ENCODE measurements around the gene SPATA2L.
A peak's percentile ranks its signal among the peaks of the same experiment; 100 is the strongest.

SPATA2L gene

GRCh38 chr16:89727406-89728120 lies 26.1 kb upstream of the SPATA2L start:
- DNase-seq, result no peak

GRCh38 chr16:89723279-89724250 lies 22.1 kb upstream of the SPATA2L start:
- peak; percentile 76 for DNase-seq

GRCh38 chr16:89722392-89723278 lies 21.1 kb upstream of the SPATA2L start:
- DNase-seq, result peak; percentile 66

DNA sequence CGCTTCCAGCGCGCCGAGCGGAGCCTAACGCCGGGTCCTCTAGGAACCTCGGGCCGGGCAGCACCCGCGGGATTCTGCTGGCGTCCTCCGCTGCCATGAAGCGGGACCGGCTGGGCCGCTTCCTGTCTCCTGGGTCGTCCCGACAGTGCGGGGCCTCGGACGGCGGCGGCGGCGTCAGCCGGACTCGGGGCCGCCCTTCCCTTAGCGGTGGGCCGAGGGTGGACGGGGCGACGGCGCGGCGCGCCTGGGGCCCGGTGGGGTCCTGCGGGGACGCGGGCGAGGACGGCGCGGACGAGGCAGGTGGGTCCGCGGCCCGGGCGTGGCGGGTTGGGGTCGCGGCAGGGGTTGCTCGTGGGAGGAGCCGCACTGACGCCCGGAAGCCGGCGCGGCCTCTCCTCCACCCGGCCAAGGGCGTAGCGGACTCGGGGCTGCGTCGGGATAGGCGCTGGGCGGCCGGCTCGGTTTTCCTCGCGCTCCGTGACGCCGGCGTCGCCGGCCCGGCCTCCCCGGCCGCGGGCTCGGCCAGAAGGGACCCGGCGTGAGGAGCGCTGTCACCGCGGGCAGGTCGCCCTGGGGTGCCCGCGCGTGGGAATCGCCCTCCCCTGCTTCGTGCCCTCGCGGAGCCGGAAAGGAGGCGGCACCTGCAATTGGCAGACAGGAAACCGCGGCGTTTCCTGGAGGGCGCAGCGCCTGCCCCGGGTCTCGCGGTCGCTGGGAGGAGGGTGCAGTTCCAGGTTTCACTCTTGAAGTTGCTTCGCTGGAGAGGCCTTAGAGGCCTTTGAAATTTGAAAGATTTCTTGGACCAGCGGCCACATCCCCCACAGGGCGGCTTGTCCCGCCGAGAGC lies 20.3 kb upstream of the SPATA2L start:
- peak; percentile 85 for DNase-seq

GRCh38 chr16:89720813-89721545 lies 19.5 kb upstream of the SPATA2L start, which contains the start of the genes VPS9D1 and ZNF276:
Gene VPS9D1, minus strand, starts transcription at chr16:89720898. Its CDS starts 37 bp downstream, at chr16:89720861.
Gene ZNF276, plus strand, starts transcription at chr16:89721537. Its CDS starts 104 bp downstream, at chr16:89721641.
- DNase-seq, result peak; percentile 85

DNA sequence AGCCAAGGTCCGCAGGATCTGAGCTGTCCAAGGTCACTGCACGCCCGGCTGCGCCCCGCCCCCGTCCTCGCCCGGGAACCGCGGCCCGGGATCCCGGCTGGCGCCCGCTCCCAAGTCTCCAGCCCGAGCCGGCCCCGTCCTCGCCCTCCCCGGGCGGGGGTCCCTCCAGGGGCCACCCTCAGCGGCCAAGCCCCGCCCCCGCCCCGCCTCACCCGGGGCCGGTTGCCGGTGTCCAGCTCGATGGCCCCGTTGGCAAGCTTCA lies 19.0 kb upstream of the SPATA2L start:
- DNase-seq, result no peak

GRCh38 chr16:89717688-89718505 lies 16.4 kb upstream of the SPATA2L start:
- no peak for DNase-seq

DNA sequence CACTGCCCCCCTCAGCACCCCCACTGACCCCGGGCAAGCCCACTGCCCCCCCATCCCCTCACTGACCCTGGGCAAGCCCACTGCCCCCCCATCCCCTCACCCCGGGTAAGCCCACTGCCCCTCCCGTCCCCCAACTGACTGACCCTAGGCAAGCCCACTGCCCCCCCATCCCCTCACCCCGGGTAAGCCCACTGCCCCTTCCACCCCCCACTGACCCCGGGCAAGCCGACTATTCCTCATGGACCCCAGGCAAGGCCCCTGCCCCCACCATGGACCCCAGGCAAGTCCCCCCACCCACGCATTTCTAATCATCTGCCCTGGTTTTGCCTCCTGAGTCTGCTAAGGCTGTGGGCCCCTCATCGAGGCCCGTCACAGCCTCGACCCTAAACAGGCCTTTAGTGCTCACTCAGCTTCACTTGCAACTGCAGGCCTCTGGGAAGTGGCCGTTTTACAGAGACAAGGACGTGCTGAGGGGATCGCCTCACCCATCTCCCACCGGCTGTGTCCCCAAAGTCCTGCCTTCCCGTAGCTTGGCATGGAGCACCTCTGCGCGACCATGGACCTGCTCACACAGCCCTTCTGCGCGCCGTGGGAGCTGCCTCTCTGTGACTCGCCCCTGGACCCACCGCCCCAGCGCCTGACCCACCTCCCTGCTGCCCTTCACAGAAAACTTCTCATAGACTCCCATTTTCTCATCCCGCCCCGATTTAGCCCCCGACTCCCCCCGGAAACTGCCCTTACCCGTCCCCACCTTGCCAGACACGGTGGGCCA lies 15.6 kb upstream of the SPATA2L start:
- no peak for DNase-seq

GRCh38 chr16:89716493-89716892 lies 15.0 kb upstream of the SPATA2L start:
- no peak for DNase-seq

DNA sequence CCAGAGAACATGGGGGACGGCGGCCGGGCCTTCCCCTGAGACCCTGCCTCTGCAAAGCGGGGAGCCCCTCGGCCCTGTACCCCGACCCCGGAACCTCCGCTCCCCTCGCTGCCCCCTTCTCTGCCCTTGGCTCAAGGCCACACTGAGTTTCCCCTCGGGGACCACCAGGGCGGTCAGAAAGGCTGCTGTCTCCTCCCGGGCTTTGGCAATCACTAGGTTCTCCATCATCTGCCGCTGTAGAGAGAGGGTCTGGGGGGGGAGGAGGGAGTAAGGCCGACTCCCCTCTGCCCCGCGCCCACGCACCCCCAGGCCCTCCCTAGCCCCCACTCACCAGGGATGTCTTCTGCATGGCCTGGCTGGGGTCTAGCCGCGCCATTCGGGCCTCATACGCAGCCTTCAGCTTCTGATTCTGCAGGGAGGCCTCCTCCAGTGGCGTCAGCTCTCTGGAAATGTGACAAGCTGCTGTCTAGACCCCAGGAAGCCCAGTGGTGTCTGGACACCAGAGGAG lies 10.8 kb upstream of the SPATA2L start:
- no peak for DNase-seq

DNA sequence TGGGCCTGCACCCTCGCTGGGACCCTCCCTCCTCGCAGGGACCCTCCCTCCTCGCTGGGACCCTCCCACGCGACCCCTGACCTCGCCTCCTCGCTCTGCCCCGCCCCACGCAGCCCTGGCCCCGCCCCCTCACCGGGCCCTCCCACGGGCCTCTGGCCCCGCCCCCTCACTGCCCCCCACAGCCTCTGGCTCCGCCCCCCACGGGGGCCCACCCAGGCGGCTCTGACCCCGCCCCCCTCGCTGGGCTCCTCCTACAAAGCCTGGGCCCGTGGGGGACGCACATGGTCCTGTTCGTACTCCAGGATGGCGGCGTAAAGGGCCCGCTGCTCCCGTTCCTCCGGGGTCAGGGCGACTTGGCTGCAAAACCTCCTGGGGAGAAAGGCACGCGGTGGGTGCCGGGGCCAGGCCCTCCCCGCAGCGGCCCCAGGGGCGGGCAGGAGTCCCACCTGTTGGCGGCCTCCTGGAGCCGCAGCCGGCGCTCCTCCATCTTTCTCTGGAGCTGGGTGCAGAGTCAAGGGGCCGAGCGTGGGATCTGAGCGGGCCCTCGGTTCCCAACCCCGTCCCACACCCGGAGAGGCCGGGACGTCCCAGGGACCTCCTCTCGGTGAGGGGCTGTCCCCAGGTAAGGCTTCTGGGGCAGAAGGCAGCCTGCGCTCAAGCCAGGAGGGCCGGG lies 10.2 kb upstream of the SPATA2L start:
- peak; percentile 77 for DNase-seq

DNA sequence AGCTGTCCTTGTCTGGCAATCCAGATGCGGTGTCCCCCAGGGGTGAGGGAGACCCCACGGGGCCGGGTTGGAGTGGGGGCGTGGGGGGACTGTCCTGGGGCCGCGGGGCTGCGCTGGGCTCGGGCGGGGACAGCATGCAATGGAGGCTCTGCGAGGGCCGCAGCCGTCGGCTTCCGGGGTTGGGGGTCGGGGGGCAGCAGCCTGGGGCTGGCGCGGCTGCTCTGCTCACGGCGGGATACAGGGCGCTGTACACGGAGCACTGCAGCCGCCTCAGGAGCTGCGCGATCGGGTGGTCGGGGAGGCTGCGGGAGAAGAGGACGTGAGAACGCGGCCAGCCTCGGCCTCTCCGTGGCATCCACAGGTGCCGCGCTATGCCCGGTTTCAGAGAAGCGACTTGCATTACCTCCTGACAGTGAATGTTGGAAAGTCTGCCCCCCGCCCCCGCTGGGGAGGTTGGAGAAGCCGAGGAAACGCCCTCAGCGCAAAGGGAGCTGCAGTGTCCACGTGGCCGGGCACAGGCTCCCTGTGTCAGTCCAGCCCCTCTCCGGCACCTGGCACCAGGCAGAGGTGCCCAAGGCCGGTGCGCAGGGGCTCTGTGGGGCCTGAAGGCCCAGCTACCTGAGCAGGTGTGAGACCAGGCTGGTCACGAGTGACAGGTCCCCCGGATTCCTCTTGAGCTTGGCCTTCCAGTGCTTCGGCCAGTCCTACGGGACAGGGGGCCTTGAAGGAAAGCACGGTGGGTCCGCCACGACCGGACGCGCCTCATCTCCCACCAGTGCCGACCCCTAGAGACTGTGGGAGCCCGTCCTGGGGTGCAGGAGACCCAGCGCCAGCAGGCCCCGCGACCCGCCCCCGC lies 9.4 kb upstream of the SPATA2L start:
- no peak for DNase-seq

DNA sequence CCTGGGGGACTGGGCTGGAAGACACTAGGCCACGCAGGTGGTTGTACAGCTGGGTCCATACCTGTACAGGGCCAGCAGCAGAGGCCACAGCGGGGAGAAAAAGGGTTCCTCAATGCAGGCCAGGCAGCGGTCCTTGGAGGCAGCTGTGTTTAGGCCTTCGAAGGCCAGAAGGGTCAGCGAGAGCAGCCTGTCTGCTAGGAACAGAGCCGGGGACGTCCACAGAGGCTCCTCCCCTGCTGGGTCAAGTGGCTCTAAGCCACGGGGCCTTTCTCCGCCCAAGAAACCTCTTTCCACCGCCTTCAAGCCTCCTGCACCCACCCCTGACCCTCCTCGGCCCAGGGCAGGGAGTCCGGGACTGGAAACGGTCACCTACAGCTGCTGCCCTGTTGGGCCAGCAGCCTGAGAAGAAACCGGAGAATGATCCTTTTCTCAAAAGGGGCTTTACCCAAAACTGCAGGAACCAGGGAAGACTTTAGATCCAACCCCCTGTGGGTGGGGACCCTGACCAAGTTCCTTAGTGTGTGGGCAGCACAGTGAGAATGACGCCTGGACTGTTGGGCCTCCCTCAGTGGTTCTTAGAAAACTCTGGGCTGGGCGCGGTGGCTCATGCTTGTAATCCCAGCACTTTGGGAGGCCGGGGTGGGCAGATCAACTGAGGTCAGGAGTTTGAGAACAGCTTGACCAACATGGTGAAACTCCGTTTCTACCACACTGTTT lies 8.4 kb upstream of the SPATA2L start:
- DNase-seq, result no peak

- DNase-seq, result no peak
Observed at GRCh38 chr16:89709166-89709565, 7.7 kb upstream of the SPATA2L start.

GRCh38 chr16:89708481-89708931 lies 7.0 kb upstream of the SPATA2L start:
- DNase-seq, result no peak

GRCh38 chr16:89707695-89708094 lies 6.2 kb upstream of the SPATA2L start:
- DNase-seq, result no peak

All from activated naive CD4-positive, alpha-beta T cell treated with Interleukin-2 at 50 U/mL for 16 hours (primary cell).